Measurements from ENCODE around the gene PIM2. TPM values are rescaled to one million over a fixed set of nuclear protein-coding genes. Genes with fewer than 3 reads are reported as not detected.

PIM2 gene
- total and polyA plus RNA-seq, 9 of the 15 experiments (the other 6 are each of a cell fraction or from before 2014, with no cell fraction given) = 67.6 to 191 (median 108) TPM

DNA sequence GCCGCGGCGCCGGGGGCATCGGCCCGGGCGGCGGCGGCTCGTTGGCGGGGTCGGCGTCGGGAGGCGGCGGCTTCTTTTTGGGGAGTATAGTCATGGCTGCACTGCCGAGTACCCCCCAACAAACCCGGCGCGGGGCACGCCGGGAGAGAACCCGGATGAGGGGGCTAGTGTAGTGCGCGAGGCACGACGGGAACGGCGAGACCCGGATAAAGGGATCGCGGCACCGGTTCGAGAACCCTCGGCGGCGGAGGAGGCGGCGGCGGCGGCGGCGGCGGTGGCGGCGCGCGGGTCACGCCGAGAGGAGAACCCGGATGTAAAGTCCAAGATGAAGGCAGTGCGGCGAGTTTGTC lies 38.6 kb upstream of the PIM2 start, which contains the start of gene OTUD5 (continued):
- no peak for TF ChIP-seq NUFIP1 (IDR thresholded peaks at IDR 0.05; ENCODE audit: partially characterized antibody)
- peak; percentile 44; the same call in 1 of the 2 replicates for TF ChIP-seq POLR2A (conservative IDR thresholded peaks at IDR 0.05)
- TF ChIP-seq HOXB6 (CRISPR knock-in tag; IDR thresholded peaks at IDR 0.05; ENCODE audit: borderline replicate concordance) = no peak
- TF ChIP-seq ZBTB8A (IDR thresholded peaks at IDR 0.05; ENCODE audit: partially characterized antibody) = no peak
- TF ChIP-seq SETDB1 (IDR thresholded peaks at IDR 0.05; ENCODE audit: low read length) = no peak
- TF ChIP-seq ETV1 (tag; conservative IDR thresholded peaks at IDR 0.05; ENCODE audit: low read depth) = no peak
- TF ChIP-seq SP1 (CRISPR knock-in tag; IDR thresholded peaks at IDR 0.05) = no peak
- TF ChIP-seq, protein P1, sequence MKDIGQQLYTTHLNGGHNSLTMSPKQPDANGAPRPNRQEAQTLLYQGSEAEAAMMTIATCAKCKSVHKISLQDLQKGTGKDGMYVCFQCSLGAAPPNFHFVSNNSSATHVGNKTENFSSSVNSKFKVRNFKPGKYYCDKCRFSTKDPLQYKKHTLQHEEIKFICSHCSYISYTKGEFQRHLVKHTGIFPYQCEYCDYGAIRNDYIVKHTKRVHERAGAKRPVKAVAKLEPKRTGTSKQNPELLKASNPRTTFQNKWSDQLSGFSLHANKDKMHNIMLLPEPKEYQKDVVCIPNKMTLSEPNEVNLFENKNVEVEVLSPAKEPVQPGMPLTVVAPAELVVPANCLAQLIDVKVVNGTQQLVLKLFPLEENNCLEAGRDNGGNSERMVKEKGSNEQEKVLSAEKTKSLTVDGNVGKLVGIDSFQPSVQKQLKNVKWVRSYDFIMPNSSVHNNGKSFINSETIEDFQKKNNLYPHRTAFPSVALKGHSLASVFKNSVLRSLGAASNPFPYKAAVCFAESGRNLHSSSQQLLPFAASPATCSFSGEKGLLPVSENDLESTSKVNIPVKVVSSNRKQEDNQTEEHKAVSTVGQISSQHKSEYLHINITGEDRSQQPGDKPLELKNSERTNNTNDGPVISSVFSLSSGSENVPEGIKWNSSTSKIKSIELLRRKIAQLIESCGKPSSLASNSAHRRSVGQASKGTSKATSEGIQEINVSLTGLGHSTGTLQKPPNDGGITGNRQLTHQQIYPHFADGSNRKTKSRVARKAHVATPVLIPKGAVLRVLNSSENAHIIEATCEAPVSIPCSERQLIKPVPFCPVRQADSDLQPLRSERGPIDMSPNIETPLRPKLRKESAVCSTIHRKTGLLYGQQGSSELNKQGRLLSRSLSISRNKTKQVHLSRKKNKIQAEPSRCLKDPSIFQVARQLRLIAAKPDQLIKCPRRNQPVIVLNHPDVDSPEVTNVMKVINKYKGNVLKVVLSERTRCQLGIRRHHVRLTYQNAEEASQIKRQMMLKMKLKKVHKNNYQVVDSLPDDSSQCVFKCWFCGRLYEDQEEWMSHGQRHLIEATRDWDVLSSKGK (CRISPR knock-in tag; IDR thresholded peaks at IDR 0.05) = no peak
- TF ChIP-seq ZNF23 (CRISPR knock-in tag; IDR thresholded peaks at IDR 0.05) = no peak
- TF ChIP-seq ZNF146 (CRISPR knock-in tag; IDR thresholded peaks at IDR 0.05; ENCODE audit: unreplicated experiment) = no peak
- peak; percentile 46; the same call in 1 of the 2 replicates for TF ChIP-seq ZFX (CRISPR knock-in tag; IDR thresholded peaks at IDR 0.05)
- TF ChIP-seq ATF7 (IDR thresholded peaks at IDR 0.05) = no peak
- no peak for TF ChIP-seq HIVEP1 (CRISPR knock-in tag; IDR thresholded peaks at IDR 0.05)
- no peak for TF ChIP-seq TEAD1 (CRISPR knock-in tag; IDR thresholded peaks at IDR 0.05)
- TF ChIP-seq RBBP5 (IDR thresholded peaks at IDR 0.05; ENCODE audit: borderline replicate concordance, insufficient read depth, low read length, poor library complexity, severe bottlenecking) = peak; percentile 12
- no peak for TF ChIP-seq NCOR1 (IDR thresholded peaks at IDR 0.05)
- TF ChIP-seq ZNF785 (CRISPR knock-in tag; IDR thresholded peaks at IDR 0.05) = no peak
- TF ChIP-seq LEF1 (IDR thresholded peaks at IDR 0.05) = no peak
- no peak for TF ChIP-seq SAFB2 (IDR thresholded peaks at IDR 0.05; ENCODE audit: borderline replicate concordance, low read depth, low read length, severe bottlenecking)
- TF ChIP-seq C11orf30 (IDR thresholded peaks at IDR 0.05; ENCODE audit: low read depth) = no peak
- peak; percentile 19 for TF ChIP-seq MTA3 (IDR thresholded peaks at IDR 0.05; ENCODE audit: borderline replicate concordance)
- TF ChIP-seq, protein P2, sequence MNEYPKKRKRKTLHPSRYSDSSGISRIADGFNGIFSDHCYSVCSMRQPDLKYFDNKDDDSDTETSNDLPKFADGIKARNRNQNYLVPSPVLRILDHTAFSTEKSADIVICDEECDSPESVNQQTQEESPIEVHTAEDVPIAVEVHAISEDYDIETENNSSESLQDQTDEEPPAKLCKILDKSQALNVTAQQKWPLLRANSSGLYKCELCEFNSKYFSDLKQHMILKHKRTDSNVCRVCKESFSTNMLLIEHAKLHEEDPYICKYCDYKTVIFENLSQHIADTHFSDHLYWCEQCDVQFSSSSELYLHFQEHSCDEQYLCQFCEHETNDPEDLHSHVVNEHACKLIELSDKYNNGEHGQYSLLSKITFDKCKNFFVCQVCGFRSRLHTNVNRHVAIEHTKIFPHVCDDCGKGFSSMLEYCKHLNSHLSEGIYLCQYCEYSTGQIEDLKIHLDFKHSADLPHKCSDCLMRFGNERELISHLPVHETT (CRISPR knock-in tag; conservative IDR thresholded peaks at IDR 0.05 in 1 of 2, IDR thresholded peaks at IDR 0.05 in 1 of 2) = peak in 1 of 2 experiments; percentile 62; a peak in 1 of 4 replicates
- peak in 2 of 3 experiments; percentile 54 to 69 for TF ChIP-seq YY1 (IDR thresholded peaks at IDR 0.05; ENCODE audit: borderline replicate concordance in 1 of 3, control insufficient read depth in 1 of 3, extremely low read depth in 1 of 3, insufficient read depth in 3 of 3, insufficient read length in 1 of 3, insufficient replicate concordance in 2 of 3, low read depth in 1 of 3, low read length in 2 of 3)
- no peak for TF ChIP-seq CXXC5 (CRISPR knock-in tag; IDR thresholded peaks at IDR 0.05)
- TF ChIP-seq MTA2 (IDR thresholded peaks at IDR 0.05; ENCODE audit: low read depth) = no peak
- TF ChIP-seq TBP (optimal IDR thresholded peaks at IDR 0.05; ENCODE audit: low read depth, low read length) = no peak

Data from K562 (cell line).